Lung (tissue), 12 donors: Measurements from ENCODE around the gene SYT14. TPM values are rescaled to one million over a fixed set of nuclear protein-coding genes. Genes with fewer than 3 reads are reported as not detected.

Experiments
- ATAC-seq: fragments of 200-7000 bp; cut with Tn5 transposase; one replicate; pipeline ENCODE4 v1.9.1; 2020; ENCODE audit warnings: moderate number of reproducible peaks; ENCODE audit not compliant: insufficient read depth, low FRiP score
- DNase-seq, 3 donors: peaks; one replicate each; pipeline ENCODE4 v3.0.0-alpha.2; 2013 to 2017
- H3K27ac ChIP-seq, 2 donors: one replicate each; pipeline ENCODE4 v1.5.1; 2013; ENCODE audit warnings: mild to moderate bottlenecking in 2 of 2, moderate library complexity in 2 of 2, control low read depth in 1 of 2, inconsistent platforms in 1 of 2, low read depth in 1 of 2, low read length in 1 of 2
- H3K27me3 ChIP-seq, 3 donors: one replicate each; pipeline ENCODE4 v1.5.1; 2013; ENCODE audit warnings: low read length in 2 of 3; ENCODE audit not compliant: control insufficient read depth in 3 of 3, insufficient read depth in 3 of 3
- H3K36me3 ChIP-seq, 4 donors: one replicate each; pipeline ENCODE4 v1.5.1; 2013; ENCODE audit warnings: low read length in 4 of 4, mild to moderate bottlenecking in 1 of 4, moderate library complexity in 1 of 4; ENCODE audit not compliant: control insufficient read depth in 4 of 4, insufficient read depth in 4 of 4
- H3K4me1 ChIP-seq, 5 donors: one replicate each; pipeline ENCODE4 v1.5.1; 2013; ENCODE audit warnings: low read length in 5 of 5, mild to moderate bottlenecking in 2 of 5, moderate library complexity in 1 of 5; ENCODE audit not compliant: control insufficient read depth in 5 of 5, insufficient read depth in 5 of 5
- H3K4me3 ChIP-seq: one replicate; pipeline ENCODE4 v1.5.1; 2013; ENCODE audit warnings: mild to moderate bottlenecking, control low read depth, moderate library complexity
- H3K9ac ChIP-seq, 2 donors: one replicate each; pipeline ENCODE4 v1.5.1; 2013; ENCODE audit warnings: low read length in 2 of 2, control low read depth in 1 of 2; ENCODE audit not compliant: insufficient read depth in 1 of 2
- H3K9me3 ChIP-seq, 4 donors: one replicate each; pipeline ENCODE4 v1.5.1; 2013; ENCODE audit warnings: low read length in 3 of 4, mild to moderate bottlenecking in 1 of 4, moderate library complexity in 1 of 4; ENCODE audit not compliant: control insufficient read depth in 4 of 4, insufficient read depth in 3 of 4
- CTCF ChIP-seq: IDR thresholded peaks from 2 replicates; pipeline ENCODE4 v1.5.1; 2012; ENCODE audit warnings: mild to moderate bottlenecking; ENCODE audit errors: control extremely low read depth, extremely low read depth
- WGBS, 2 donors: extraction: QIAGEN DNeasy Blood & Tissue Kit; methylation state at CpG; one replicate each; pipeline ENCODE4 v1.1.7; 2013; 5-methylcytosine and 5-hydroxymethylcytosine counted together
- polyA plus RNA-seq, 2 donors: library from polyadenylated mRNA; stranded (reverse); fragments of 200-250 nt; gene quantifications; one replicate each; pipeline ENCODE4 v1.2.1, GENCODE V29; 2013
- total RNA-seq, 2 donors: library from RNA; depleted of rRNA in 1 of 2; stranded (reverse); fragments of >200 nt in 1 of 2; gene quantifications; one replicate each; pipeline ENCODE4 v1.2.1, GENCODE V29; 2014 to 2021
- donor health status: control.
- donor health status: control.
- donor health status: Bipolar disorder and iron deficiency.
- donor health status: healthy.
- donor health status: DM: yes; HTN: yes; CAD: no.

The SYT14 gene
- total and polyA plus RNA-seq, 4 donors: under 0.01 to 0.23 TPM; not detected in 2

GRCh38 chr1:210143465-210144062 is 205.5 kb downstream of the SYT14 start:
- DNase-seq: peak; percentile 75 to 85 (median 85)
- no peak overlapping the region for H3K4me3 ChIP-seq
- H3K36me3 ChIP-seq: no peaks in the 10 kb centered on the region
- no peak for ATAC-seq
- no peak overlapping the region for H3K9ac ChIP-seq
- H3K27ac ChIP-seq: no peak overlapping the region
- H3K9me3 ChIP-seq: peaks cover 0 to 8% (median 0%) of the 10 kb centered on the region in 4 donors
- H3K4me1 ChIP-seq: no peaks in the 10 kb centered on the region
- TF ChIP-seq CTCF: peak; percentile 52
- peaks cover 0 to 5% (median 0%) of the 10 kb centered on the region in 3 donors for H3K27me3 ChIP-seq
- WGBS, 2 donors: 36 to 51% methylated on average over 4 of the region's 4 CpGs

DNA sequence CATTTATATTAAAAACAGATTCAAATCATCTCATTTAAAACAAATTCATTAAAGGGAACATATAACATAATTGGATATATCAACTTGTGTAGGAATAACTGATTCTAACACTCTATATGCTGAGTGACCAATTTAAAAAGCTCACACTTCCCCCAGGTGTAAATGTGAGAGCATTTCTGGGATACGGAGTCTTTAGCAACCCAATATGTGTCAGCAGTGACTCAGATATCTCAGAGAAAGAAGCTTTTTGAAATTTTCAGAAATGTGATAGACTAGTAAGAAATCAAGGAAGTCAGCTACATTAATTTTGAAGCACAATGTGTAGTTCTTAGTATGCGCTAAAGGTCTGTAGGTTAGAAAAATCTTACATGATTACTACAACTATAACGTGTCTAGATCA is 206.7 kb downstream of the SYT14 start:
- Histone ChIP-seq H3K27ac (no peak overlapping the region), H3K4me3 (no peak overlapping the region), H3K27me3 (peaks cover 0 to 5% (median 0%) of the 10 kb centered on the region in 3 donors), H3K9ac (no peak overlapping the region), H3K9me3 (peaks cover 0 to 8% (median 0%) of the 10 kb centered on the region in 4 donors), H3K36me3 (no peaks in the 10 kb centered on the region), H3K4me1 (no peaks in the 10 kb centered on the region)
- no peak for DNase-seq
- WGBS, 2 donors: 88 to 89% methylated on average over 3 of the region's 3 CpGs
- TF ChIP-seq CTCF: no peak
- no peak for ATAC-seq

DNA sequence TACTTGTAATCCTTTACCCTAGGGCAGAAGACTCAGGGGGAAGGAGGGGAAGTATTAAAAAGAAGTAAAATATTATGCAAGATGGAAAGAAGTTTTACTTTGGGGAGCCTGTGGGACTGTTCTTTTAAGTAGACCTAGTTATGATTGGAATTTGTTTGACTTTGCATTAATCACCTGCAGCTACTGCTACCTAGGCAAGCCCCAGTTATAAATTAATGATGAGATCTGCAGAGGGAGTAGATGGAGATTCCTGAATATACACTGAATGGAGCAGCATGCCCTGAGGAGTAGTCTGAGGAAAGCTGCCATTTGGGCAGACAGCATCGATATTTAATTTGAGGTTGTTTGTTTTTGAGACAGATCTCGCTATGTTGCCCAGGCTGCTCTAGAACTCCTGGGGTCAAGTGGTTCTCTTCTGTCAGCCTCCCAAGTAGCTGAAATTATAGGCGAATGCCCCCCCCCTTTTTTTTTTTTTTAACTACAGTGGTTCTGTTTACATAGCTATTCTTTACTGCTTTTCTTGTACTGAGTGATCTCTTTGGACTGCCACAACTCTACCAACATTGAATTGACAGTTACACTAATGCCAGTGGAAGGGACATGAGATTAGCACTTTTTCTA is 213.1 kb downstream of the SYT14 start:
- Histone ChIP-seq H3K27me3 (peaks cover 0 to 2% (median 0%) of the 10 kb centered on the region in 3 donors), H3K9me3 (no peaks in the 10 kb centered on the region), H3K4me3 (no peak overlapping the region), H3K27ac (no peak overlapping the region), H3K36me3 (no peaks in the 10 kb centered on the region), H3K9ac (no peak overlapping the region), H3K4me1 (no peaks in the 10 kb centered on the region)
- TF ChIP-seq CTCF: no peak
- ATAC-seq: no peak
- WGBS, 2 donors: 56 to 70% methylated on average over 3 of the region's 3 CpGs
- no peak for DNase-seq
